GM10248 (cell line): ENCODE measurements around the gene PKD1.

ENCODE experiments used
- CTCF ChIA-PET: fragments of 300-600 bp; sonication (Branson Sonifier 250); formaldehyde crosslinking; extraction: SDS; loops from one replicate; lab custom pipeline; 2021; ENCODE audit warnings: antibody characterized with exemption; lab: Yijun Ruan, JAX
- POLR2A ChIA-PET: fragments of 350-650 bp; sonication (Branson Sonifier 250); formaldehyde crosslinking; extraction: SDS; loops from one replicate; lab custom pipeline; 2020; ENCODE audit warnings: antibody characterized with exemption; lab: Yijun Ruan, JAX
- DNase-seq: peaks from one replicate; pipeline ENCODE4 v3.0.0; 2012; ENCODE audit errors: extremely low spot score
- CTCF ChIP-seq: IDR thresholded peaks from 2 replicates; pipeline ENCODE4 v1.5.1; 2012; ENCODE audit warnings: mild to moderate bottlenecking, low read depth; ENCODE audit errors: extremely low read depth, missing control alignments, control extremely low read depth

PKD1 gene

GRCh38 chr16:2096853-2097595, 38.7 kb downstream of the PKD1 start:
- no peak for TF ChIP-seq CTCF
- ChIA-PET CTCF (no interaction called here), POLR2A (no interaction called here)
- DNase-seq = no peak

GRCh38 chr16:2095918-2096582, 39.6 kb downstream of the PKD1 start:
- TF ChIP-seq CTCF = no peak
- CTCF ChIA-PET = no interaction called here
- POLR2A ChIA-PET = no interaction called here
- DNase-seq = no peak

- POLR2A ChIA-PET = no interaction called here
- no peak for DNase-seq
- CTCF ChIA-PET = no interaction called here
- TF ChIP-seq CTCF = no peak
Observed at GRCh38 chr16:2095315-2095853, 40.3 kb downstream of the PKD1 start.

- no peak for TF ChIP-seq CTCF
- no peak for DNase-seq
- ChIA-PET POLR2A (no interaction called here), CTCF (no interaction called here)
Observed at GRCh38 chr16:2093793-2094192, 41.9 kb downstream of the PKD1 start.

GRCh38 chr16:2092866-2093265, 42.8 kb downstream of the PKD1 start:
- TF ChIP-seq CTCF = no peak
- no peak for DNase-seq
- ChIA-PET POLR2A (interaction anchor here (1.2 kb wide), 1 partner anchor 63 kb away, joined by 4 read pairs; the partner anchor contains the start of gene TRAF7), CTCF (no interaction called here)

GRCh38 chr16:2092256-2092620, 43.5 kb downstream of the PKD1 start:
- DNase-seq = no peak
- POLR2A ChIA-PET = interaction anchor here (0.5 to 1.2 kb wide), 2 partner anchors 42 to 63 kb away, joined by 4 to 11 read pairs; partner anchors contain the start of gene TRAF7
- no peak for TF ChIP-seq CTCF
- CTCF ChIA-PET = interaction anchor here (1.9 kb wide), 1 partner anchor 69 kb away, joined by 4 read pairs; no protein-coding TSS in a partner anchor
